Loucy (cell line): ENCODE data around the gene SLC10A3.

ENCODE experiments used
- CTCF ChIP-seq: fragments of 200-600 bp; sonication (generic); conservative IDR thresholded peaks from 2 replicates; pipeline ENCODE4 v1.5.1; 2014; ENCODE audit warnings: mild to moderate bottlenecking, antibody characterized with exemption, low read length
- EZH2phosphoT487 ChIP-seq: fragments of 200-600 bp; IDR thresholded peaks from 2 replicates; pipeline ENCODE4 v1.6.1; 2018; ENCODE audit warnings: antibody characterized with exemption, mild to moderate bottlenecking, moderate library complexity, borderline replicate concordance

- TF ChIP-seq CTCF, result no peak
- TF ChIP-seq EZH2phosphoT487, result no peak
Observed at GRCh38 chrX:154486396-154487207, 3.8 kb downstream of the SLC10A3 start, which contains the start of gene UBL4A.
